Activated gamma-delta T cell (primary cell): Measurements from ENCODE around the gene TMEM185B.

ENCODE experiments used
- DNase-seq: peaks from one replicate; lab custom pipeline; 2025; lab: John Stamatoyannopoulos, UW

Gene TMEM185B

DNA sequence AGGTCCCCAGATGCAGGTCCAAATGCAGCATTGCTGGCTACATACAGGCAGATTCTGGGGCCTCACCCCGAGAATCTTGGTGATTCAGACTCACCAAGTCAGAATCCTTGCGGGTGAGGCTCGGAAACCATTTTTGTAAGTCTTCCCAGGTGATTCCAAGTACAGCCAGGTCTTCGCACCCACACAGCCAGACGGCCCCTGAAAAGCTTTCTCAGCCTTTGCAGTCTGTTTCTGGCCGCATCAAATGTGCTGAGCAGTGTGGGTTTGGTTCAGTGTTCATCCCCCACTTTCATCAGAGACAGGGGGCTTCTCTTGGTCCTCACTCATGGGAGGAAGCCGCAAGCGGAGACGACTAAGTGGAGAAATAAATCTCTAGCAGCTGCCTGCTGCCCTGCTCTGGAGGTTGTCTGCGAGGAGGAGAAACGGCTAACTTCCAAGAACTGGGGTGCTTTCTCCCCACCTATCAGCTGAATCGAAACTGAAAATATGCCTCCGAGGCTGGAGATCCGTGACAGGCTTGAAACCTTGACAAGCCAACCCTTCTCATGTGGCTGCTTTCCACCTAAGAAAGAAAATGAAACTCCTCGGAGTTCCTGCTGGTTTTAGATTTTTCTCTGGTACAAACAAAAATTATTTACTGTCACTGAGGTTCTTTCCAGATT is 8.9 kb upstream of the TMEM185B start:
- no peak for DNase-seq

DNA sequence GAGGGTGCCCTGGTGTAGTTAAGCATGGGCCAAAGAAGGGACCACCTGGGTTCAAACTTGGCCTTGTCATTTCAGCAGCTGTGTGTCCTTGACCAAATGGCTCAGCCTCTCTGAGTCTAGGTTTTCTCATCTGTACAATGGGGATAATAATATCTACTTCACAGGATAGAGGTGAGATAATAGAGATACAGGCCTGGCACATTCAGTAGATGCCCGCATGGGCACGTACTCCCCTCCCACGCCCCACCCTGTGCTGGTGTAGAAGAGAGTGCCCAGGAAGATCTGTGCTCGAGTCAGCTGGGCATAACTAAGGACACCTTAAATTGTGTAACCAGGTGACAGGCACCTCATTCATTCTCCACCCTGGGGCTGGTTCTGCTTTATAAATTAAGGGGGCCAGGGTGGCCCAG is 8.4 kb upstream of the TMEM185B start:
- DNase-seq, result no peak

DNA sequence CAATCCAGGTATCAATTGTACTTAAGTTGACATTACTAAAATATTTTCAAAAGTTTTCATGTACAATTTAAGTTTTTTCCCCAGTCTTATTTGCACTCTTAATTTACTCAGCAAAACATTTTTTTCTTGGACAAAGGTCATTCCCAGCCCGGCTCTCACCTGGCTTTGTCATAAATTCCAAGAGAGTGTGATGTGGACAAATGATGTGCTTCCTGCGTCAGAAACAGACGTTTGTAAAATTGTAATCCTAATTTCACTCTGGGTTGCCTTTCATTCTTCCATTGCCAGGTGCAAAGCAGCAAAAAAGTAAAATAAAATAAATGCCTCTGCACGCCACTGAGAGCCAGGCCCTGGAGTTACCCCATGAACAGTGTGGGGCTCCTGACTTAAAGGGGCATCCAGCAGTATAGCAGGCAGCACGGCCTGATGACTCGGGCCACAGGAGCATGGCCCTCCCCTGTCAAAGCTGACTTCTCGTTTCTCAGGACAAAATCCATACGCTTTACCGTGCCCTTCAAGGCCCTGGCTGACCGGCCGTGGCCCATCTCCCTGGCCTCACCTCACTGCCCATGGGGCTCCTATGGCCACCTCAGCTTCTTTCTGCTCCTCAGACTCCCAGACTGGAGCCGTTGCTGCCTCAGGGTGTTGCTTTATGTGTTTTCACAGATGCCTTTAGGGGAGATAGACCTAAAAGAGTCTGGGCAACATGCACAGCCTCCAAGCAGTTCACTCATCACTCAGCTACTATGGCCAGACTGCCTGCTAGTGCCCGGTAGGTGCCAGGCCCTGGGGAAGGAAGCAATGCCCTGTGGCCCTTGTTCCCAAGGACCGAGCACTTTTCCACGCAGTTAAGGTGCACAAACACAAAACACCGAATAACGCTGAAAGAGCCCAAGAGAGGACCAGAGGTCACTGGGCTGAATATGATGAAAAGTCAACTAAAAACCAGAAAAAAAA is 7.6 kb upstream of the TMEM185B start:
- DNase-seq, result no peak

DNA sequence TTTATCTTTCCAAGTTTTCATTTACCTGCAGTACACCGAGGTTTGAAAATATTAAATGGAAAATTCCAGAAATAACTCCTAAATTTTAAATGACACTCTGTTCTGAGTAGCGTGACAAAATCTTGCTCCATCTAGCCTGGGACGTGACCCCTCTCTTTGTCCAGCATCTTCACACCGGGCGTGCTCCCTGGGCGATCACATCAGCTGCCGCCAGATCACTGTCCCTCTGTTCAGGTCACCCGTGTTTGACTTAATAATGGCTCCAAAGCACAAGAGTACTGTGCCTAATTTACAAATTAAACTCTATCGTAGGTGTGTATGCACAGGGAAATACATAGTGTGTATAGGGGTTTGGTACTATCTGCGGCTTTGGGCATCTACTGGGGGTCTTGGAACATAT is 6.1 kb upstream of the TMEM185B start:
- DNase-seq, result no peak

DNA sequence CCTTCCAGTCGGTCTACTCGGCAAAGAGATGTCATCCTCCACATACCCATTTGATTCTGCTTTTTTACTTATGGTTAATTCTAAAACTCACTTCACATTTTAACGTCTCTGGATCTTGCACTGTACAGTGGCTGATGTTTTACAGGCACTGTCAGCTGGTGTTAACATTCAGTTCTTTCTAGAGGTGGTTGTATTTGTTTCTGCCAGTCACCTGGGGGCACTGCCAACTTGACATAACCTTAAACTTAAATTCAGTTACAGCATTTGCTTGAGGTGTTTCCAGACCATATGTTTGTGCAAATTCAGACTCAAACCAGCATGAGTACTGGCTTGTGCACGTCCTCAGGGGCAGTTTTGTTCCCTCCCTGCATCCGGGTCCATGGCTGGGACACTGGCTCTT is 5.3 kb upstream of the TMEM185B start:
- no peak for DNase-seq

DNA sequence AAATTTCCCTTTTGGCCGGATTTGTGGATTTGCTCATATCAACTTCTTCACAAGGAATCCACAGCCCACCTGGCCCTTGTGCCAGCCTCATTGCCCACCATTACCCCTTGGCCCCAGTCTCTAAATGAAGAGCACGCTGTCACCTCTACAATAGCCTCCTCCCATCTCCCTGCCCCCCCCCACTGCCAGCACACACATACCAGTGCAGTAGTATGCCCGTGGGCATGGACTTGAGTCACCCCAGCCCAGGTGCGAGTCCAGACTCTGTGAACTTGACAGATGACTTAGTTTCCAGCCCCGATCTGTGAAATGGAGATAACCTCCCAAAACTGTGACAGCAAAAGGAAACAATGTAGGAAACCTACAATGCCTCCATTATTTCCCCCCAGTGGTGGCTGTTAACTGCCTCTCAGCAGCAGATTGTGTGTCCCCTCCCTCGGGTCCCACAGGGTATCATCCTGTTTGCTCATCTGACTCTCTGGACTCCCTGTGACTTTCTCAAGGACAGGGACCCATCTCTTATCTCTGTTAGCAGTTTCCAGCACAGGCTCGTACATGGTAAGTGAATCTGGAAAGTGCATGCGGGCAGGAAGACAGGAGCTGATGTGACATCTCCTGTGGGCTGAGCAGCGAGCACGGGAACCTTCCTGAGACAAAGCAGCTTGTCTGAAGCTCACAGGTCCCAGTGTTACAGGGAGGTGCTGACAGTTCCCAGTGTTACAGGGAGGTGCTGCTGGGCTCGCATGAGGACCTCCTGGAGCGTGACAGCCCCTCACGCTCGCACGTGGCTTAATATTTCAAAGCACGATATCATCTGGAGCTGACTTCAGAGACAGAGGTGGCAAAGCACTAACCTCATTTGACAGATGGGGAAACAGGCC is 4.2 kb upstream of the TMEM185B start:
- no peak for DNase-seq

DNA sequence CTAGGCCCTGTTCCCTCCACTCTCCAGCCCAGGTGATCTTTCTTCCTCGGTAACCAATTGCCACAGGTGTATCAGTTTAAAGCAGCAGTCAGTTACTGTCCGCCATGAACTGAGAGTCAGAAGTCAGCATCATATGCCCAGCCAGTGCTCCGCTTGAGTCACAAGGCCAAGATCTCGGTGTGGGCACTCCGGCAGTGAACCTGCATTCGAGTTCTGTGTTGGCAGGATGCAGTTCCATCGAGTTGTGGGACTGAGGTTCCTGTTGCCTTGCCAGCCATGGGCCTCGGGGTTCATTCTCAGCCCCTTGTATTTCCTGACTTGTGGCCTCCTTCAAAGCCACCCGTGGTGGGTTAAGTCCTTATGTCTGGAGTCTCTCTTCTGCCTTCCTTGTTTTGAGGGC is 3.1 kb upstream of the TMEM185B start:
- no peak for DNase-seq

DNA sequence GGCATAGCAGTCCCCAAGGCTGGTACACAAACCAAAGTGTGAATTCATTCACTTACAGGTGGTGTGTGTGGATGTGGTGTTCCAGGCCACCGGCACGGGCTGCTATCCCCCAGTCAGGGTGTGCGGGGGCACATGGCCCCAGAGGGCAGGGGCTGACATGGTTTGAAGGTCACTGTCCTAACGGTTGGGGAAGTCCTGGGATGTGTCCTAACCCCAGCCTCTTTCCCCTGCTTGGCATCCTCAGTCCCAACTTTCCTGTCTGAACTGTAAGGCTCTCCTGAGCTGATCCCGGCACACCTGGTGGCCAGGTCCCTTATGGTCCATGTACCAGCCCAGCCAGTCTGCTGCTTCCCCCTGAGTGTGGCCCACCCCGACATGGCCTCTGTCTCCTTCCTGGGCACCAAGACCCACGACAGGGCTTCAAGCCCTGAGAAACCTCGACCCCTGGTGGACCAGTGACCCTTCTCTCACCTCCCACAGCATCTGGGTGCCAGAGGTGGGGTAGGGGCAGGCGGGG is 2.4 kb upstream of the TMEM185B start:
- no peak for DNase-seq

DNA sequence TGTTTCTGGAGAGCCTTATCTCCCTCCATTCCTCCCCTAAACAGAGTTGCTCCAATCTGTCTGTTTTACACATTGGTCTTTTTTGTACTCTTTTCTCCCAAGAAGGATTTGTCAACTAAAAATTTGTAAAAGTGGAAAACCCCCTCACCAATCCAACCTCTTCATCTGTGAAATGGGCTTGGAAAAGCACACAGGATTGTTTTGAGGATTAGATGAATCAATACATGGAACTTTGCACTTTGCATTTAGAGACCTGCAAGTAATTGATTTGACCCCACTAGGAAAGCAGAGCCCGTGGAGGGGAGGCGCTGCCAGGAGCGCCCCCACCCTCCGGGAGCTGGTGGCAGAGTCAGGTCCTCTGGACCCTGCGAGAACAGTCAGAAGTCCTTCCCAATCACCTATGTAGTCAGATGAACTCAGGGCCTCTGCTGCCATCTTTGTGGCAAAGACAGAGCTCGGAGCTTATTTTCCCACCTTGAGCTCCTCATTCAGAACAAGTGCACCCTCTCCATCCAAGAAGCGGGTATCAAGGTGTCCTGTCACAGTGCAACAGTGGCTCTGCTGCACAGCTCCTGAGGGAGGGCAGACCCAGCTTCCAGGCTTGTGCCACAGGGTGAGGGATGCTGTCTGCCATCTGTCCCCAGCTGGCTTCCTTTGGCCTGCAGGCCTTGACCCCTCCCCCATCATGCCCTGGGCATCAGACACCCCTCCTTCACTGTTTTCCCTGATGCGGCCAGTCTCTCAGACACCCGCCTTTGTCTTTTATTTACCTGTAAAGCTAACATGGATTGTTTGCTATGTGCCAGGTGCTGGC is 1.7 kb upstream of the TMEM185B start:
- no peak for DNase-seq

DNA sequence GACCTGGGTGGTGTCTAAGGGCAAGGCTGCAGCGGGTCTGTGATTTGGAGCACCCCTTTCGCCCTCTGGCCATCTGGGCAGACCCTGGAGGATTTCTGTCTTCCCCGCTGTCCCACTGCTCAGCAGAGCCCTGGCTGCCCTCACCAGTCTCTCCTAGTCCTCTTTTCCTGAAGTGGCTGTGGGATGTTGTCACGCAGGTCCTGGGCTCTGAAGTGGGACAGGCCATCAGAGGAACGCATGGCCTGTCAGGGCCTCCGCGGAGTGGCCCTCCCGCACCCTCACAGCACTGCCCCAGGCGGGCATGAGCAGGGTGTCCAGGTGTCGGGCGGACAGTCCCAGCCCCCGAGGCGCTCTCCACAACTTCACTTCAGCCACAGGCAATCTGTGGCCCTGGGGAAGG is 1.1 kb upstream of the TMEM185B start:
- DNase-seq, result no peak

DNA sequence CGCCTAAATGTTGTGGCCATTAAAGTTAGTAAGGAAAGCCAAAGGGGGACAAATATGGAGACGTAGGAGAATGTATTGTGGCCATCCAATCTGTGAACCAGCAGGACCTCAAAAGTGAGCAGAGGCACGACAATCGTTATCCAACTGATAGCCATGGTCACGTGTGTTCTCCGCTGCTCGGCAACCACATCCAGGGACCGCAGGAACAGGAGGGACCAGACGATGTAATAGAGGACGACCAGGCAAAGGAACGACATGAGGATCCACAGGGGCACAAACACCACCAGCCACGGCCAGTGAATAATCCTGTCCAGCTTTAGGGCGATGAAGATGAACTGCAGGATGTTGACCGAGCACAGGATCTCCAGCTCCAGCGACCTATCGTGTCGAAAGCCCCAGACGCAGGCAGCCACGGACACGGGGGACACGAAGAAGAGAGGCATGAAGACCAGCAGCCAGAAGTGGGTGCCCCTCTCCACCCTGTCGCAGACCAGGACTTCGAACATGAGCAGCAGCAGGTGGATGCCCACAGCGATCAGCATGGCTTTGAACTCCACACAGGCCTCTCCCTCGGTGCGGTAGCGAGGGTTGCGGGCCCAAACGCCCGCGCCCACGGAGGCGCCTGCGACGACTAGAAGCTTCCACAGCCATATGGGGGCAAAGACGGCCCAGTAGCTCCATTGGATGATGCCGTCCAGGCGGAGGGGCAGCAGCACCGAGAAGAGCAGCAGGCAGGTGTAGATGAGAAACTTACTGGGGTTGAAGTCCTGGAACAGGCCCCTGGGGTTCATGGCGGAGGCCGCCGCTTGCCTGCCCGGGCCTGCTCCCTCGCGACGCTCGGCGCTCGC is 790 bp downstream of the TMEM185B start:
- DNase-seq, result no peak

DNA sequence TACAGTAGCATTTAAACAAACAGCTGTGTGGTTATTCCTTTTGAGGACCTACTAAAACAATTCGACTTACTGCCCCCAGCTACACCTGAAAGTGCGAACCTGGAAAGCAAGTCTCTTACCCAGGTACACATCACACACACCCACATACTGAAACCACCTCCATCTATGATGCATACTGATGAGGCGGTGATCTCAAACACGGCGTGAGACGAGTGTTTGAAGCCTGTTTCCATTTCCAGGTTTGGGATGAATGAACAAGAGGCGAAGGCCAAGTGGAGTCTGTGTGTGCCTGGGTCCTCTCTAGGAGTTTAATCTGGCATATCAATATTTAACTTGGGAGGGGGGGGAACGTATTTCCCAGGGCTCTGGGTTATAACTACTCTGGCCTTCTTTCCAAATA is 1.6 kb downstream of the TMEM185B start:
- DNase-seq, result no peak

DNA sequence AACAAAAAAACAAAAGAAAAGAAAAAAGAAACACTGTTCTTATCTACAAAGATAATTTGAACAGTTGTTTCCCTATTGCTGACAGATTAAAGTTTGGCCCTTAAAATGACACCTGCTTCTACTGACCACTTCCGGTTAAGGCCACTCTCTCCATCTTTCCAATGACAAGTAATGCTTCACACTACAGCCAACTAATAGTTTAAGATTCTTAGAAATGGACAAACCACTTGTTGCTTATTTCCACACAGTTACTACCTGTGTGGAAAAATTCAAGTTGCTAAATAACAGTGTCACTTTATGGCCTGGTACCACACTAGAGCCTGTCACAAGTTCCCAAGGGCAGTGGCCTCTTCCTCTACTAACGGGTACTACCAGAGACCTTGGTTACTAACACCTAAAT is 2.4 kb downstream of the TMEM185B start:
- no peak for DNase-seq

DNA sequence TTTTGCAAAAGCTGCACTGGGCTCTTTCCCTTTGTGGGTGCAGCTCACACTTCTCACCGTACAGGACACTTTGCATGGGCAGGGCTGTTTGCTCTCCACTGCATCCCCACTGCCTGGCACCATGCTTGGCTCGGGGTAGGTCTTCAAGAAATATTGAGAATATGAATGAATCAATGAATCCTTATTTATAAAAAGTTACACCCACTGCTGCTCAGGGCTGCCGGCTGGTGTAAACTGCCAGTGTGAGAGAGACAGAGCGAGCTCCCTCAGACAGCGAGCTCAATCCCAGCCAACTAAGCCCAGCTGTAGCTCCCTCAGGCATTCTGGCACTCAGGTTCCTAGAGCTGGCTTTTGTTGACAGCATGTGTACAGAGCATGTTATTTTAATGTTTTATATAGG is 3.4 kb downstream of the TMEM185B start:
- DNase-seq, result no peak

DNA sequence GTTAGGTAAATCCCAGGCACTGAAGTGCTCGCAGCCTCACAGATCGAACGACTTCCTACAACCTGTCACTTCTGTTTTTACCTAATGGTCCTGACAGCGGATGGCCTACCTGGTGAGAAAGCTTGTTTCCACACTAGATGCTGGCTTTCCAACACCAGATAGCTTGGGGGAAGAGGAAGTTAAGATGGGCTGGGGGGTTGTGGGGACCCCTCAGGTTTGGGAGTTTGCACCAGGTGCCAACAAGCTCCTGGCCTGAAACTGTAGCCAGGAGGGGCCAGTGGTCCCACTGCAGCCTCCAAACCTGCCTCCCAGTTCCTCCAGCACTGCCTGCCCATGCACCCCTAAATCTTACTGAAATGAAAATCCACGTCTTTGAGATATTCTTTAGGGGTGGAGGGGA is 3.9 kb downstream of the TMEM185B start:
- no peak for DNase-seq

DNA sequence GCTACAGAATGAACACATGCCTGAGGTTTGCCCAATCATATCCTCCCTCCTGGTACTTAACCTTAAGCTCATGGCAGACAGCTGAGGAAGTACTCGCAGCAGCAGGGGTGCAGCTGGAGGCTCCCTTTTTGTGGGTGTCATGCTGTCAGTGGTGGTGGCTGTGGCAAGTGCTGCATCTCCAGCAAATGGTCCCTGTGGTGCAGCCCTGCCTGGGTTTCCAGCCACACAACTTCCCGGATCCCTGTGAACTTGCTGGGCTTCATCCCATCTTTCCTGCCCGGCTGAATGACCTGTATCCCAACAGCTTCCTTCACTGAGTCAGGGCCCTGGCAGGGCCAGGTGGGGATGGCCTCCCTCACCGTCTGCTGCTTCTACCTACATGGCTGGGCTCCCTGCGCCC is 5.0 kb downstream of the TMEM185B start:
- no peak for DNase-seq

DNA sequence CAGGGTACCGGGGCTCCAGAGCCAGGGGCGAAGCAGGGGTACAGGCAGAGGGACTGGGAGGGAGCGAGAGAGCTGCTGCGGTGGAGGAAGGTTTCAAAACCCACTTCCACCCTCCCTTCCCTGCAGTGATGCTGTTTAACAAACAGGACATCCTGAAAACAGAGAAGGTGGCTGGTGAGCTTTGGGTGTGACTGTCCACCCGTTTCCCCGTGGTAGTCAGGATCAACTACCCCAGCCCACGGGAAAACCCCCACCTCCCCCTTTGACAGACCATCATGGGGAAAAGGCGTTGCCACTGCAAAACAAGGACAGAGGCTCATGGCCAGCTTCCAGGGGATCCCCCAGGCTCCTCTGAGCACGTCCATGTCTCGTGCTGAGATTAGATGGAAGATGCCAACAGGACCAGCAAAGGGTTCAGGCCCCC is 12.9 kb downstream of the TMEM185B start:
- DNase-seq, result no peak

DNA sequence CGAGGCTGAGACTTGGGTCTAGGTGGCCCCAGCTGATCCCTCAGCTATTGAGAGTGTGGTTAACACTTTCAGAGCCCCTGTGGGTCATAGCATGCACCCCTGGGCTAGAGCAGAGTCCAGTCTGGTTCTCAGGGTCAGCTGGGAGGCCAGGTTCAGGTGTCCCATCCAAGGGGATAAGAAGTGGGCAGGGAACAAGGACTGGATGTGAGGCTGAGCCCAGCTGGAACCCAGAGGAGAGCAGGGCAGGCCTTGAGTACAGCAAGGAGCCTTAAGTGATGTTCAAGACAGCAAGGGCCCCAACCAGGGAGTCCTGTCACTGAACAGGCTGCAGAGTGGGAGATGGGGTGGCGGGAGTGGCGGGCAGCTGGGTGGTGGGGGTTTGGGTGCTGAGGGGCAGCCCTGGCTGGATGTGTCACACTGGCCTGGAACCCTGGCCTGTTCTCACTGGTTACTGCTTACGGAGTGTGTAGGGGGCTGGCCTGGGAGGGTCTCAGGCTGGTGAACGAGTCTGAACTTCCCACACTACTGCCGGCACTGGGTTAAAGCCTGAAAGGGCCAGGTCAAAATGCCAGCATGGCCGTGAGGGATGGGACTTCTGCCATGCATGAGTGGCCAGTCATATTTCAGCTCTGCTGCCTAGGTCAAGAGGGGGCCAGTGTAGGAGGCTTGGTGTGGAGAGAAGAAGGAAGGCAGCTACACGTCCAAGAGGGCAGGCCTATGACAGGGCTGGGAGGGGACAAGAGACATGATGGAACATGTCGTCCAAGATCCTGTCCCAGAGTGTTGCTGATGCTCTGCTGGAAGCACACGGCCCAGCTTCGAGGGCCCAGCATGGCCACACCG is 13.6 kb downstream of the TMEM185B start:
- no peak for DNase-seq
